Stimulated activated CD4-positive, alpha-beta T cell treated with anti-CD3 and anti-CD28 coated beads, TNF-alpha, amount 100 ng/mL, for 24 hours (primary cell): Measurements from ENCODE around the gene SLC43A1.
"Not testable (repeated sequence)": the region's sequence is repeated elsewhere in the genome, so short reads cannot be mapped to it uniquely, and the experiment has no call there.

Experiments
- DNase-seq, 3 experiments: peaks; one replicate each; pipeline ENCODE4 v3.0.0-alpha.2; 2020; ENCODE audit warnings: low read depth in 3 of 3

The SLC43A1 gene

DNA sequence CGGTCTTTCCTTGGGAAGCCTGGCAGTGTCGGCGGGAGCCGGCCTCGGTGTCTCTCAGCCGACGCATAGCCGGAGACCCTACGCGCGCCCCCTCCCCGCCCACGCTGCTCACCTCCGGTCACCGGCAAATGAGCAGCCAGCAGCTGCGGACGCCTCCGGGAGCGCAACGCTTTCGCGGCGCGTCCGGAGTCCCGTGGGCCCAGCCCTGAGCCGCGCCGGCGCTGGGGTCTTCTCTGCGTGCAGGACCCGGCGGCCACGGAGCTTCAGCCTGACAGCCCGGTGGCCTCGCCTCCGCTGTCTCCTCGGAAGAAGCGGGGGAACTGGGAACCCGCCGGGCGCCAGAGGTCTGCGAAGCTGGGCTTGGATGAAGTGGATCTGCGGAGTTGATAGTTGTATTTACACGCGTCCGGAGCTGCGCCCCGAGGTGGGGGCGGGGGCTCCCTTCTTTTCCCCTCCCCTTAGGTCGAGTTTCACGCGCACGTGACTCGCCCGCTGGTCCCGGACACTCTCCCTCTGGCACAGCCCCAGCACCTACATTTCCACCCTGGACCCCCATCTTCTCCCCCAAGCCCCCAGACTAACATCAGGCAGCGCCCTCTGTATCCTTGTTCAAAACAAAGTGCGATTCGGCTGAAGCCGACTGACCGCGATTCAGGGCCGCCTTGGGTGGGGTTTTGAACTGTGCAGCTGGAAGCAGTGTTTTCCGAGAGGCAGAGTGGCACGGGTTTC, at the start of gene SLC43A1:
Gene SLC43A1 (minus strand): TSS at position 371 of the 729 bp plus-strand sequence. CDS start 1,591 bp downstream, outside the sequence.
- peak in 1 of 3 experiments; percentile 53 for DNase-seq

DNA sequence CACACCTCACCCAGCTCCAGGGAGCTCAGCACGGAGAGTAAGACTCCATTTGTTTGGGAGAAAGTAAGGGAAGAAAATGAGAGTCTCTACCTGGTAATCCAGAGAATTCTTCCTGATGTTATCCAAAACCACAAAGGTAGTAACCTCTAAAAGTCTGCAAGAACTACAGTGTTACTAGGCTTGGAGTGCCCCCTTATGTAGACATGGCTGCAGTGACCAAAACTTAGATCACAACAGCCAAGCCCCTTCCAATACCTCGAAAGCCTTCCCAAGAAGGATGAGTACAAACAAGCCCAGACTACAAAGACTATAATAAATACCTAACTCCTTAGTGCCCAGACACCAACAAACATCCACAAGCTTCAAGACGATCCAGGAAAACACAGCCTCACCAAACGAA, 47.1 kb upstream of the SLC43A1 start:
- DNase-seq = no peak

DNA sequence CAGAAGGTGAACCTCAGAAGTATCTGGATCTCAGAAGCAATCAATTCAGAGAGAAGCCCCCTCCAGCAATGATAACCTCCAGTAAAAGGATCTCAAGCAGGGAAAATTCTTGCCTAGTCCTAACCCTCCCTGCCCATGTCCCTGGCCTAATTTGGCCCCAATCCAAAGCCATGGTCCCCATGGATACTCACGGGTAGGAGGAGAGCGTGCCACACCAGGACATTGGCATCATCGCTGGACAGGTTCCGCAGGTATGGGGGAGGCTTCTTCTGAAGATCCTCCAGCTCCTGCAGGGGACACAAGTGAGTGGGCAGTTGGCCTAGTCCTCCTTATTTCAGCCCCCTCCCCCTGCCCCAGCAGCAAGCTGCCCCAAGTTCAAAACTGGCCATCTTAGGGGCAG, 44.6 kb upstream of the SLC43A1 start:
- DNase-seq = no peak

DNA sequence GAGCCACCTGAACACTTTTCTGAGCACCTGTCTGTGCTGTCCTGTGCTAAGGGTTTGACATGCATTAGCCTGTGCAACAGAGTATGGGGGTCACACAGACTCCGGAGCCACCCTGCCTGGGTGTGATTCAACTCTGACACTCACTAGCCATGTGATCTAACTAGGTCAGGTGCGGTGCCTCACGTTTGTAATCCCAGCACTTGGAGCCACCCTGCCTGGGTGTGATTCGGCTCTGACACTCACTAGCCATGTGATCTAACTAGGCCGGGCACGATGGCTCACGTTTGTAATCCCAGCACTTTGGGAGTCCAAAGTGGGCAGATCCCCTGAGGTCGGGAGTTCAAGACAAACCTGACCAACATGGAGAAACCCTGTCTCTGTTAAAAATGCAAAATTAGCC, 40.5 kb upstream of the SLC43A1 start:
- no peak for DNase-seq

DNA sequence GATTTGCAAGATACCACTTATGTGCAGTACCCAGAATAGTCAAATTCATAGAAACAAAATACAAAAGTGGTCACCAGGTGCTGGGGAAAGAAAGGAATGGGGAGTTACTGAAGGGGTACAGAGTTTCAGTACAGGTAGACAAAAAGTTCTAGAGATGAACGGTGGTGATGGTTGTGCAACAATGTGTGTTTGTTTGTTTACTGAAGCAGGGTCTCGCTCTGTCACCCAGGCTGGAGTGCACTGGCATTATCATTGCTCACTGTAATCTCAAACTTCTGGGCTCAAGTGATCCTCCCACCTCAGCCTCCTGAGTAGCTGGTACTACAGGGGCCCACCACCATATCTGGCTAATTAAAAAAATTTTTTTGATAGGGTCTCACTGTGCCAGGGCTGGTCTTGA, 39.9 kb upstream of the SLC43A1 start:
- no peak for DNase-seq

DNA sequence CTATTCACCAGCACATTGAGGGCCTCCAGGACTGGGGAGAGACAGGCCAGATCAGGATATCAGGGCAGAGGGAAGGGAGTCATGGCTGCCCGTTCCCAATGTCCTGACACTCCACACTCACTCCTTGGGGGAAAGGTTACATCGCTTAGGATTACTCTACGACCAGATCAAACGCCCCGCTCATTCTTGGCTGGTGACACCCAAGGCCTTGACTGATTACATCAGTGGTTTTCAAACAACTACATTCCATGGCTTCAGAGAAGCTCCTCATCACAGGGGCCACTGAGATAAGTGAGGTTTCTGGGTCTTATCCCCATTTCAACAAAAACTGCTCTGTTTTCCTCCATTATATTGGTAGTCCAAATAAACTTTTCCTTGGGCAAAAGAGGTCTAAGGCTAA, 37.0 kb upstream of the SLC43A1 start:
- DNase-seq = no peak

DNA sequence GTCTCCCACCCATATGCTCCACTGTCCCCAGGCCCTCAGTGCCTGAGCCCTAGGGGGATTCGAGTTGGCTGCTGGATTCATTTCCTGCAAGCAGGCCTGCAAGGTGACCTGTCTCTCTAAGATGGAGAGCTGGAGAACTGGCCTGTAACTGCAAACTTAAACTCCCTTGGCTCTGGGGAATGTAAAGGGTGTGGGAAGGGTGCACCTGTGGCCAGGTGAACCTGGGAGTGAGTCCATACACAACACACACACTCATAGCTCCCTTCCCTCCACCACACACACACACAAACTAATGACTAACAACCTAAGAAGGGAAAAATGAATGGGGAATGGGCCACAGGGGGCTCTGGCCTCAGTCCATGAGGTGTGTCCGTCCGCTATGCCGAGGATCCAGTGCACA, 36.4 kb upstream of the SLC43A1 start:
- DNase-seq = no peak

DNA sequence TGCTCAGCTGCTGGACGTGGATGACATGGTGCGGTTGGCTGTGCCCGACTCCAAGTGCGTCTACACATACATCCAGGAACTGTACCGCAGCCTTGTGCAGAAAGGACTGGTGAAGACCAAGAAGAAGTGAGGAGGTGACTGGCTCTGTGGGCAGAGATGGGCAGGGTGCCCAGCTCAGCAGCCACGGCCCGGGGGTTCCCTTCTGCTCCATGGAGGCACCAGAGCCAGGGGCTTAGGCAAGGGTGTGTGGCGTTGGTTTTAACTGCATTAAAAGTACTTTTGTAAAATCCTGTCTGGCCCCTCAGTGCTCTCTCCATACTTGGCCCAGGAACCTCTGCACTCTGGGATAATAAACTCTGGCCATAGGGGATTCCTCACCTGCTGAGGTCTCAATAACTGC, 34.5 kb upstream of the SLC43A1 start:
- no peak for DNase-seq

DNA sequence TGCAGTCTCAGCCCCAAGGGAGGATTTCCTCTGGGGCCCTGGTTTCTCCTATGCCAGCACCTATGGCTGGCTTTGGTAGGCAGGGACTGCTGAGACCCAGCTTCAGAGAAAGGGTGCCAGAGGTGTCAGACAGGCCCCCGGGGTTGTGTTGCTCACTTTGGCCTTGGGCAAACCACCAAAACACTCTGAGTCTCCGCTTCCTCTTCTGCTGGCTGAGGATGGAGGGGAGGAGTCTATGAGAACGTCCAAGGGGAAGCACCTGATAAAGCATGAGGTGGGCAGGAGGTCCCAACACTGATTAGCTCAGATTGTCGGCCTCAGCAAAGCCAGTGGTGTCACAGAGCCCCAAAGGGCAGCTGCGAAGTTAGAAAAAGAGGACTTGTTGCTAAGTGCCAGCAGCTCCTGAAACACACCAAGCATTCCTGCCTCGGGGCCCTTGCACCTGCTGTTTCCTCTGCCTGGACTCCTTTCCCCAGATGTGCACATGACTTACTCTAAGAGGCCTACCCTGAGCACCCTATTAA, 32.4 kb upstream of the SLC43A1 start:
- no peak for DNase-seq

DNA sequence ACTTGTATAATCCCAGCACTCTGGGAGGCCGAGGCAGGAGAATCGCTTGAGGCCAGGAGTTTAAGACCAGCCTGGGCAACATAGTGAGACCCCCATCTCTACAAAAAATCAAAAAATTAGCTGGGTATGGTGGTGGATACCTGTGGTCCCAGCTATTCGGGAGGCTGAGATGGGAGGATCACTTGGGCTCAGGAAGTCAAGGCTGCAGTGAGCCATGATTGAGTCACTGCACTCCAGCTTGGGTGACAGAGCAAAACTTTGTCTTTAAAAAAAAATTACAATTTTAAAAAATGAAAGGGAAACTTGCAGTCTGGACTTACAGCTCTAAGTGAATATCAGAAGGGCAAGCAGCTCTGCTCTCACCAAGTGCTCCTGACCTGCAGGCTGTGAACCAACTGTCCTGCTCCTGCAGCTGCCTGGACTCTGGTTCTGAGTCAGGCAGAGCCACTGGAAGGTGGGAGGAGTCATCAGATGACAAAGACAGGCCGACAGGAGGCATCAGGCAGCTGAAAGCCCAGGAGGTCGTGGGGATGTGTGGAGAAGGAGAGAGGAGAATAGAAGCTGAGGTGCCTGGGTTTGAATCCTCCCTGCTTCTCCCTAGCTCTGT, 31.5 kb upstream of the SLC43A1 start:
- DNase-seq = no peak

DNA sequence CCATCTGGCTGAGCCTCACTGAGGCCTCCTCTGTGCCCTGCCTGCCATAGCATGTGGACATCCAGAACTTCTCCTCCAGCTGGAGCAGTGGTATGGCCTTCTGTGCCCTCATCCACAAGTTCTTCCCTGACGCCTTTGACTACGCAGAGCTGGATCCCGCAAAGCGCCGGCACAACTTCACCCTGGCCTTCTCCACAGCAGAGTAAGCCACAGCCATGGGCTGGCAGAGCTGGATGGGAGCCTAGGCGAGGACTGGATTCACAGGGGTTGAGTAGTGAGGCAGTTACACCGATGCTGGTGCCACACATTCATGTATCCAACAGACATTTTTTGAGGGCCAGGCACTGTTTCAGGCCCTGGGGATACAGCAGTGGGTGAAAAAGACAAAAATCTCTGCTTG, 30.9 kb upstream of the SLC43A1 start:
- DNase-seq = no peak

DNA sequence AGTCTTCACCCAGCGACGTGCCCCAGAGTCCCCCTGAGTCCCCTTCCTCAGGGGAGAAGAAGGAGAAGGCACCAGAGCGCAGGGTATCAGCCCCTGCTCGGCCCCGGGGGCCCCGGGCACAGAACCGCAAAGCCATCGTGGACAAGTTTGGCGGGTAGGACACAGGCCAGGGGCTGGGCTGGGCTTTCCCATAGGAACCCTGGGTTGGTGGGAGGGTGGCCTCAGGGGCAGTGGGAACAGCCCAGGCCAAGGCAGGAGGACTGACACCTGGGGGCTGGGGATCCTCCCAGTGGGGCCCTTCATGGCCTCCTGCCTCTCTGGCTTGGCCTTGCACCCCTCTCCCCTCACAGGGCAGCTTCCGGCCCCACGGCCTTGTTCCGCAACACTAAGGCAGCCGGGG, 30.4 kb upstream of the SLC43A1 start:
- DNase-seq = no peak

DNA sequence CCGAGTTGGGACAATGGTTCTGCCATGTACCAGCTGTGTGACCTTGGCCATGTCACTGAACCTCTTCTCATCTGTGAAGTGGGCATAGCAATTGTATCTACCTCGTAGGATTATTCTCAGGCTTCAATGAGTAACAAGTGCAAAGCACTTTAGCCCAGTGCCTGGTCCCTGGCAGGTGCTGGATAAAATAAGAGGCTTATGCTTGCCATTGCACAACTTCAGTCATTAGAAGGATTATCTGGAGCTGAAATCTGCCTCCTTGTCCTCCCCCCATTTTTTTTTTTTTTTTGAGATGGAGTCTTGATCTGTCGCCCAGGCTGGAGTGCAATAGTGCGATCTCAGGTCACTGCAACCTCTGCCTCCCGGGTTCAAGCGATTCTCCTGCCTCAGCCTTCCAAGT, 29.1 kb upstream of the SLC43A1 start:
- no peak for DNase-seq

DNA sequence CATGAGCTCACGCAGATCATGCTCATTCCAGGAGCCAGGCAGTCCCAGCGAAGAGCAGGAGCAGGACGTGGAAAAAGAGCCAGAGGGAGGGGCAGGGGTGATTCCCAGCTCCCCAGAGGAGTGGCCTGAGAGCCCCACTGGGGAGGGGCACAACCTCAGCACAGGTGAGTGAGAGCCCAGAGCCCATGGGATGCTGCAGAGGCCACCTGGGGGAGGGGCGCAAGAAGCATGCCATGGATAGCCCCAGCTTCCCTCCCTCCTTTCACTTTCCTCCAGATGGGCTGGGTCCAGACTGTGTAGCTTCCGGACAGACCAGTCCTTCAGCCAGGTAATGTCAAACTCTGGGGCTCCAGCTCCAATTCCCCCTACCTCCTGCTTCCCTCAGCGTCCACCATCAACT, 28.1 kb upstream of the SLC43A1 start:
- no peak for DNase-seq

DNA sequence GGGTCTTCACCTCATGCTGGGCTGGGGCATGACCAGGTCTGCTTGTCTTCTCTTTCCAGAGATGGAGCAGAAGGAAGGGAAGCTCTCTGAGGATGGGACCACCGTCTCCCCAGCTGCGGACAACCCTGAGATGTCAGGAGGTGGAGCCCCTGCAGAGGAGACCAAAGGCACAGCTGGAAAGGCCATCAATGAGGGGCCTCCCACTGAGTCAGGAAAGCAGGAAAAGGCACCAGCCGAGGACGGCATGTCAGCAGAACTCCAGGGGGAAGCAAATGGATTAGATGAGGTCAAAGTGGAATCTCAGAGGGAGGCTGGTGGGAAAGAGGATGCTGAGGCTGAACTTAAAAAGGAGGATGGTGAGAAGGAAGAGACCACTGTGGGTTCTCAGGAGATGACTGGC, 27.1 kb upstream of the SLC43A1 start:
- DNase-seq = no peak

DNA sequence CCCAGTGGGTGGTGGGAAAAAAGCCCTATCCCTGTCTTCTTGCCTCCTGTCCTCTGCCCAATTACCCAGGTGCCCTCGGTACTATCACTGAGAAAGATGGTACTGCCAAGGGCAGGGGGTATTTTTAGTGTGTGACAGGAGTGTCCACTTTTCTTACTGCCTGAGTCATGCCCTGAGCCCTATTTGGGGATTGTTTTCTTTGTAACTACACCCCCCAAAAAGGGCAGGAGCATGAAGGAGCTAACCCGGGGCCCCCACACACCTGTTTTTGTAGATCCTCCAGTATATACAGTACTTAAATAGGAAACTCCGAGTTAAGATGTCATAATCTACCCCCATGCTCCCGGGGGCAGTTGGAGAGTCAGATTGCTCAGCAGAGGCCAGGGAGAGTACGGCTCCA, 25.7 kb upstream of the SLC43A1 start:
- no peak for DNase-seq

DNA sequence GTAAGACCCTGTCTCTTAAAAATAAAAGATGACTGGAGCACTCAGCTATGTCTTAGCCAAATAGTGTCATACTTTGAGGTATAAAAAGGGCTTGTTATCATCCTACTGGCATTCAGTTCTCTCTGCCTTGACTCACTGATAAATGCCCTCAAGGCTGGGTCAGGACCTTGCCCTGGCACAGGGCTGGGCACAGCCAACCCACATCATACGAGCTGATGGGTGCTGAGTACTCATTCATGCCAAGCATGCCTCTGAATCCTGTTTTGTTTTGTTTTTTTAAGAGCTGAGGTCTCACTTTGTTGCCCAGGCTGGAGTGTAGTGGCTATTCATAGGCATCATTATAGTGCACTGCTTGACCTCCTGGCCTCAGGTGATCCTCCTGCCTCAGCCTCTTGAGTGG, 23.8 kb upstream of the SLC43A1 start:
- DNase-seq = no peak

DNA sequence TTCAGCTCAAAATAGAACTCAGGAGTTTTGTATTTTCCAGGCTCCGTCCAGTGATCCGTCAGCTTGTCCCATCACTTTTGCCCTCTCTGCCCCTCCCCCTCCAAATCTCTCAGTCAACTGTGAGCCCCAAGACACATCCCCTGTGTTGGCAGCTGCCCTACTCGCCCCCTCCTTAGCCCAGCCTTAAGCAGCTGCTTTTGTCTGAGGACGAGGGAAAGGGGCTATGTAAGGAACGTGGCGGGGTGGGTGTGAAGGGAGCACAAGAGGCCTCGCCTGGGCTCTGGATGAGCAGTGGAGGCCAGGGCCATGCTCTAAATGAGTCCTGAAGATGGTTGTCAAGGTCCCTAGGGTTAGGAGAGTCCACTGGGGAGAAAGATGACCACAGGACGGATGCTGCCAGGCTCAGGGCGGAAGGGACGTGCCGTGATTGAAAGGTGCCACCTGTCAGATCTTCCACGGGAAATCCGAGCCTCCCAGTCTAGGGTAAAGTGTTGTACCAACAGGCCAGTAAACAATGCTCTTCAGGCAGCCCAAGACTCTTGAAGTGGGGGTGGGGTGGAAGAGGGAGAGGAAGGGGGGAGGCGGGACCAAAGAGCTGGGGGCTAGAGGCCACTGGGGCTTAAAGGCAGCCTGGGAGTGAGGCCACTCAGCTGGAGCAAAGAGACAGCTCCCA, 21.6 kb upstream of the SLC43A1 start, which contains the start of gene SMTNL1:
Gene SMTNL1 (plus strand): TSS at position 649 of the 673 bp plus-strand sequence. CDS start 5,048 bp downstream, outside the sequence.
- no peak for DNase-seq

DNA sequence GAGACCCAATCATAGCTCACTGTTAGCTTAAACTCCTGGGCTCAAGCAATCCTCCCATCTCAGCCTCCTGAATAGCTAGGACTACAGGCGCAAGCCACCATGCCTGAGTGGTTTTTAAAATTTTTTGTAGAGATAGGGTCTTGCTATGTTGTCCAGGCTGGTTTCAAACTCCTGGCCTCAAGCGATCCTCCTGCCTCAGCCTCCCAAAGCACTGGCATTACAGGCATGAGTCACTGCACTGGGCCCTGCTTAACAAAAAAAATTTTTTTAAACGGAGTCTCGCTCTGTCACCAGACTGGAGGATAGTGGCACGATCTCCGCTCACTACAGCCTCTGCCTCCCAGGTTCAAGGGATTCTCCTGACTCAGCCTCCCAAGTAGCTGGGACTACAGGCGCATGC, 18.9 kb upstream of the SLC43A1 start:
- DNase-seq = not testable (repeated sequence)

DNA sequence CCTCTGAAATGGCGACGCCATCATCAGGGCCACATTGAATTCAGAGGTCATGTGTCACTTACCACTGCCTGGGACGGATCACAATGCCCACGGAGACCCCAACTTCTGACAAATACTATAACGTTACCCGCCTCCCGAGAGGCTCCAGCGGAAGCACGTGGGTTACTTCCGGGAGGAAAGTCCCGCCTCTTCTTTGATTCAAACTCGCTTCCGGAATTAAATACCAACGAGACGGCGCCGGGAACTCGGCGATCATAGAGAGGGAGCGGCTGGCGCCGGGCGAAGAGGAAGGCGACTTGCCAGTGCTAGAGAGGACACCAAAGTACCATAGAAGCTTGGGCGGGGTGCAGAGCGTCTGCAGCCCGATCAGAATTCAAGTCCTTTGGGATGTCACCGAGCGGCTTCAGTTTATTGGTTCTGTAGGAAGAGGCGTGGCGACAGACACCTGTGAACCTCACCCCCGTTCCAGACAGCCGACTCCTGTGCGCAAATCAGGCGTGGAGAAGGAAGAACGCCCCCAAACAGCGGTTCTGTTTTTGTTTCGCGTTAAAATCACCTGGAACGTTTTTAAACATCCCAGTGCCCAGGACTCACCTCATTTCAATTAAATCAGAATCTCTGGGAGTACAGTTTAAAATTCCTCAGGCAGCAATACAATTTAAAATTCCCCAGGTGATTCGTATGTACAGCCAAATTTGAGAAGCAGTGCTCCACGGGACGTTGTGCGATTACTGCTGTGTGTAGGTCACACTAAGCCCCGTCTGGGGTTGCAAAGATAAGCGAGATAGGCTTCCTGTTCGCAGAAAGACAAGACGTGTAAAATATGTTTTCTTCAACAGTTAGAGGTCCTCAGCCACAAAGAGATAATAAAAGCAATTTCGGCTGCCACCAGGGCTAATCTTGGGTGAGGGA, 15.3 kb upstream of the SLC43A1 start, which contains the start of gene TIMM10:
Gene TIMM10 (minus strand): TSS at position 159 of the 912 bp plus-strand sequence. CDS start 565 bp downstream, outside the sequence.
- DNase-seq = peak; percentile 91 to 92 (median 91)

DNA sequence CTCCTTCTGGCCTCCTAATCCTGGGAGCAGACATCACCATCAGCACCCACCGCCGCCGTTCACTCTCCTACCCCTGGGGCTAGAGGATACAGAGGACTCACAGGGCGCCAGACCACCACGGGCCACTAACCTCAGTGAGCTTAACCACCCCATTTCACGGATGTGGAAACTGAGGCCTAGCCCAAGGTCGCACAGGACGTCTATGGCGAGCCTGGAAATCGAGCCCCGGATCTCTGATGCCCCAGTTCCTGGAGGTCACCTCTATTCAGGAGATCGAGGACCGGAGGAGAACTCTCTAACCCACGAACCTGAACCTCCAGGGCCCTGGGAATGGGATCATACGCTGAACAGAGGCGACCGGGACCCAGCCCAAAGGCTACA, 14.7 kb upstream of the SLC43A1 start:
- DNase-seq = no peak

DNA sequence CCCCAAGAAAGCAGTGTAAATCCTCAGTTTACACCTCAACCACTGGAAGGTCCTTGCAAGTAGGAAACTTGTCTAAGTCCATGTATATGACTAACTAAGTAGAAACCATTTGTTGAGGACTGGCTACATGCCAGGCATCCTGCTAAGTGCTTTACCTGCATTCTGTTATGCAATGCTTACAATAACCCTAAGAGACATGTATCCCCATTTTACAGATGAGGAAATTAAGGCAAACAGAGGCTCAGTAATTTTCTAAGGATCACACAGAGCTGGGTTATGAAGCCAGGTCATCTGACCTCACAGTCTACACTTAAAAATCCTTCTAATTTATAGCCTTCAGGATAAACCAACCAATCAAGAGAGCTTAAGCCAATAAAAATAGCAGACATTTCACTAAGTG, 13.5 kb upstream of the SLC43A1 start:
- DNase-seq = no peak
